Measurements from ENCODE around the gene BBLN.
A peak's percentile ranks its signal among the peaks of the same experiment; 100 is the strongest.

BBLN gene

DNA sequence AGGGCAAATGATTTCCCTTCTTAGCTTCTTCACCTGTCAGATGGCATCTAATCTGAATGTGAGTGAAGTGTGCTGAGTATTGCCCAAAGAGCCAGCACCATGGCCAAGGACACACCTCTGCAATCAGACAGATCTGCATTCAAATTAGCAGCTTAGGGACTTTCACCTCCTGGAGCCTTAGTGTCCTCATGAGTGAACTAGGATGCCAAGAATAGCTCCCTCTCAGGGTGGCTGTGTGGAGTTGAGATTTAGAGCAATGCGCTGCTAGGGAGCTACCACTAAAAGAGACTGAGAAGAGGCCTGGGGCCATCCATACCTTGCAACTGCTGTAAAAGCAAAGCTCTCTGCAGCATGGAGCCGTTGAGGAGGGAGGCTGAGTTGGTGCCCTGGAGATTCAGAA, 29.9 kb downstream of the BBLN start:
- Histone ChIP-seq H3K9ac (ENCODE audit: low read length) (no peak overlapping the region), H3K4me2 (ENCODE audit: low read length) (peak overlapping the region; percentile 73), H3K9me3 (ENCODE audit: insufficient read depth, low read length) (no peaks in the 10 kb centered on the region), H3K79me2 (ENCODE audit: low read length) (peaks cover 20% of the 10 kb centered on the region), H3K4me3 (ENCODE audit: low read length) (peak overlapping the region; percentile 98), H3K36me3 (replicated peaks; ENCODE audit: low read depth, low read length) (peaks cover 13% of the 10 kb centered on the region), H3K27me3 (ENCODE audit: low read depth, low read length) (no peaks in the 10 kb centered on the region), H2AFZ (ENCODE audit: low read depth, low read length) (no peak overlapping the region), H3K27ac (ENCODE audit: low read length) (no peak overlapping the region), H4K20me1 (ENCODE audit: insufficient read depth, low read length) (no peaks in the 10 kb centered on the region), H3K4me1 (ENCODE audit: low read length) (peaks cover 9% of the 10 kb centered on the region)
- TF ChIP-seq EZH2phosphoT487 (IDR thresholded peaks at IDR 0.05; ENCODE audit: low read depth), result no peak
- TF ChIP-seq, protein P1, sequence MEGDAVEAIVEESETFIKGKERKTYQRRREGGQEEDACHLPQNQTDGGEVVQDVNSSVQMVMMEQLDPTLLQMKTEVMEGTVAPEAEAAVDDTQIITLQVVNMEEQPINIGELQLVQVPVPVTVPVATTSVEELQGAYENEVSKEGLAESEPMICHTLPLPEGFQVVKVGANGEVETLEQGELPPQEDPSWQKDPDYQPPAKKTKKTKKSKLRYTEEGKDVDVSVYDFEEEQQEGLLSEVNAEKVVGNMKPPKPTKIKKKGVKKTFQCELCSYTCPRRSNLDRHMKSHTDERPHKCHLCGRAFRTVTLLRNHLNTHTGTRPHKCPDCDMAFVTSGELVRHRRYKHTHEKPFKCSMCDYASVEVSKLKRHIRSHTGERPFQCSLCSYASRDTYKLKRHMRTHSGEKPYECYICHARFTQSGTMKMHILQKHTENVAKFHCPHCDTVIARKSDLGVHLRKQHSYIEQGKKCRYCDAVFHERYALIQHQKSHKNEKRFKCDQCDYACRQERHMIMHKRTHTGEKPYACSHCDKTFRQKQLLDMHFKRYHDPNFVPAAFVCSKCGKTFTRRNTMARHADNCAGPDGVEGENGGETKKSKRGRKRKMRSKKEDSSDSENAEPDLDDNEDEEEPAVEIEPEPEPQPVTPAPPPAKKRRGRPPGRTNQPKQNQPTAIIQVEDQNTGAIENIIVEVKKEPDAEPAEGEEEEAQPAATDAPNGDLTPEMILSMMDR (IDR thresholded peaks at IDR 0.05; ENCODE audit: low read depth, low read length), result no peak

DNA sequence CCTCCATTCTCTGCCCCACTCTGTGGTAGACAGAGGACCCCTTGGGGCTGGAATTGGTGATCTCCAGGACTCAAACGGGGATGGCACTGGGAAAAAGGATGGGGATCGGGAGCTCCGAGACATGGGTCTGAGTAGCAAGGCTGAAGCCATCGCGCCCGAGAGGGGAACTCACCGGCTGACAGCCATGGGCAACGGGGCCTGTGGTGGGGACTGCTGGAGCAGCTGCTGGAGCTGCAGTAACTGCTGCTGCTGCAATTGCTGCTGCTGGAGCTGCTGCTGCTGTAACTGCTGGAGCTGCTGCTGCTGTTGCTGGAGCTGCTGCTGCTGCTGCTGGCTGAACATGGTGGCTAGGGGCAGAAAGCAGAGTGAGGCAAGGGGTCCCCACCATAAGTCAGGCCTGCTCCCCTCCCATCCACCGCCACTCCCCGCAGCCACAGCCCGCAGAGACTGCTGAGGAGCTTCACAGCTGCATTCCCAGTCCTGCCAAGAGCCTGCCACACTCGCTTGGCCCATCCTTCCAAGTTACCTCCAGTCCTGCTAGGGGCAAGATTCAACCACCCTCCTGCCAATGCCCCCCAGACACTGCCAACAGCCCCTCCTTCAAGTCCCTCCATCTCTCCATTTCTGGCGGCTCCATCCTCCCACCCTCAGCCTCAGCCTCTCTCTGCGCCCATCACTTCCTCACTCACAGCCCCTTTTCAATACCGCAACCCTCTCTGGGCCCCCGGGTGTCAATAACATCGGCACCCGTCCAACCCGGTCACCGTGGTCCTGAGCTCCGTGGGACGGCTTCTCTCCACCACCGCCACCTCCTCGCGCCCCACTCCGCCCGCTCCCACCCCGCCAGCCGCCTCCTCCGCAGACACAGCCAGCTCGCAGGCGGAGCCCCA, 30.7 kb downstream of the BBLN start:
- peak overlapping the region; percentile 94 for H3K9ac ChIP-seq (ENCODE audit: low read length)
- peak overlapping the region; percentile 68 for H2AFZ ChIP-seq (ENCODE audit: low read depth, low read length)
- H3K4me1 ChIP-seq (ENCODE audit: low read length), result peaks cover 9% of the 10 kb centered on the region
- peak overlapping the region; percentile 73 for H3K4me2 ChIP-seq (ENCODE audit: low read length)
- H3K36me3 ChIP-seq (replicated peaks; ENCODE audit: low read depth, low read length), result peaks cover 13% of the 10 kb centered on the region
- H3K79me2 ChIP-seq (ENCODE audit: low read length), result peaks cover 20% of the 10 kb centered on the region
- peak overlapping the region; percentile 65; the same call in 1 of the 2 replicates for H3K27ac ChIP-seq (ENCODE audit: low read length)
- H4K20me1 ChIP-seq (ENCODE audit: insufficient read depth, low read length), result no peaks in the 10 kb centered on the region
- H3K9me3 ChIP-seq (ENCODE audit: insufficient read depth, low read length), result no peaks in the 10 kb centered on the region
- H3K27me3 ChIP-seq (ENCODE audit: low read depth, low read length), result no peaks in the 10 kb centered on the region
- TF ChIP-seq EZH2phosphoT487 (IDR thresholded peaks at IDR 0.05; ENCODE audit: low read depth), result no peak
- TF ChIP-seq, protein P1 (IDR thresholded peaks at IDR 0.05; ENCODE audit: low read depth, low read length), result no peak
- peak overlapping the region; percentile 98 for H3K4me3 ChIP-seq (ENCODE audit: low read length)

DNA sequence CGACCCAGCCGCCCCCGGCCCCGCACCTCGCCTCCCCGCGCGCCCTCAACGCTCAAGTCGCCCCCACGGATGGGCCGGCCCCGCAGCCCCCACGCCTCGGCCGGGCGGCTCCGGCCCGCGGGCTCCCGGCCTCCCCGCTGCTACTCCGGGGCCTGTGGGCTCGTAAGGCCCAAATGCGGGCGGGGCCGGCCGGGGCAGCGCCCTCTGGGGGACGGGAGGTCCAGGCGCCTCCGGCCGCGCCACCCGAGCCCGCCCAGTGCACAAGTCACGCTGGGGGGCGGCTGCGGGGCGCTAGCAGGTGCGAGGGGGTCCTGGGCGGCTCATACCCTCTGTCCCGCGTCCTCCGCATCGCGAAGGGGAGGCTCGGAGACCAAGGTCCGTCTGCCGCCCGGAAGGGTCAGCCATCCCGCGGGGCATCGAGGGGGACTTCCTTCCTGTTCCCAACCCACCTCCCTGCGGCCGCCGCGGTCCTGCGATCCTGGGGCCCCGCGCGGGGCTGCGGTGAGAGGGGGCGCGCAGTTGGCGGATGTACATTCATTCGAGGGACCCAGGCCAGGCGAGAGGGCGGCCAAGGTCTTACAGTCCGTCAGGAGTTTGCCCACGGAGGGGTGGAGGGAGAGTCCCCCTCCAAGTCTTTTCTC, 31.5 kb downstream of the BBLN start, which contains the start of gene CIZ1:
Gene CIZ1, minus strand, starts transcription at position 167 of the 641 bp plus-strand sequence. CDS start 715 bp downstream, outside the sequence.
- H3K9me3 ChIP-seq (ENCODE audit: insufficient read depth, low read length), result no peaks in the 10 kb centered on the region
- H3K79me2 ChIP-seq (ENCODE audit: low read length), result peaks cover 20% of the 10 kb centered on the region
- peak within 1 kb of the TSS; percentile 73 for H3K4me2 ChIP-seq (ENCODE audit: low read length)
- peaks cover 13% of the 10 kb centered on the region for H3K36me3 ChIP-seq (replicated peaks; ENCODE audit: low read depth, low read length)
- H3K4me3 ChIP-seq (ENCODE audit: low read length), result peak within 1 kb of the TSS; percentile 98
- H3K9ac ChIP-seq (ENCODE audit: low read length), result peak within 1 kb of the TSS; percentile 94
- peaks cover 9% of the 10 kb centered on the region for H3K4me1 ChIP-seq (ENCODE audit: low read length)
- H4K20me1 ChIP-seq (ENCODE audit: insufficient read depth, low read length), result no peaks in the 10 kb centered on the region
- no peaks in the 10 kb centered on the region for H3K27me3 ChIP-seq (ENCODE audit: low read depth, low read length)
- TF ChIP-seq, protein P1 (IDR thresholded peaks at IDR 0.05; ENCODE audit: low read depth, low read length), result peak; percentile 70
- TF ChIP-seq EZH2phosphoT487 (IDR thresholded peaks at IDR 0.05; ENCODE audit: low read depth), result no peak
- H3K27ac ChIP-seq (ENCODE audit: low read length), result peak within 1 kb of the TSS; percentile 65
- H2AFZ ChIP-seq (ENCODE audit: low read depth, low read length), result peak within 1 kb of the TSS; percentile 83
